CD14-positive monocyte (primary cell): ENCODE data around the gene CCDC142. TPM values are rescaled to one million over a fixed set of nuclear protein-coding genes. Genes with fewer than 3 reads are reported as not detected.
A peak's percentile ranks its signal among the peaks of the same experiment; 100 is the strongest.

ENCODE experiments used
- DNase-seq, 3 donors: peaks; one replicate each; pipeline ENCODE4 v3.0.0-alpha.2; 2011 to 2022
- H2AFZ ChIP-seq: 2 replicates; pipeline ENCODE4 v1.6.0; 2012; ENCODE audit warnings: mild to moderate bottlenecking, low read depth, low read length, inconsistent platforms; ENCODE audit not compliant: insufficient read depth, poor library complexity, severe bottlenecking
- H3K27ac ChIP-seq, 2 donors: 1 replicate in 1 of 2; 2 replicates in 1 of 2; pipeline ENCODE4 v1.5.1; 2012 to 2013; ENCODE audit warnings: low read length in 2 of 2, control low read depth in 1 of 2, inconsistent platforms in 1 of 2, low read depth in 1 of 2, mild to moderate bottlenecking in 1 of 2
- H3K27me3 ChIP-seq, 2 donors: one replicate each; pipeline versions ENCODE4 v1.6.0 to v1.6.1; 2011 to 2013; ENCODE audit warnings: low read length in 2 of 2; ENCODE audit not compliant: control insufficient read depth in 2 of 2, insufficient read depth in 2 of 2
- H3K36me3 ChIP-seq, 2 donors: replicated peaks in 1 of 2; 1 replicate in 1 of 2; 2 replicates in 1 of 2; pipeline versions ENCODE4 v1.5.1 to v1.6.1; 2012 to 2013; ENCODE audit warnings: low read length in 2 of 2, control low read depth in 1 of 2, inconsistent platforms in 1 of 2, mild to moderate bottlenecking in 1 of 2; ENCODE audit not compliant: insufficient read depth in 2 of 2, control insufficient read depth in 1 of 2
- H3K4me1 ChIP-seq, 2 donors: 1 replicate in 1 of 2; 2 replicates in 1 of 2; pipeline versions ENCODE4 v1.5.1 to v1.6.1; 2012 to 2013; ENCODE audit warnings: low read length in 2 of 2, control low read depth in 1 of 2, inconsistent platforms in 1 of 2, mild to moderate bottlenecking in 1 of 2, moderate library complexity in 1 of 2; ENCODE audit not compliant: insufficient read depth in 2 of 2, control insufficient read depth in 1 of 2
- H3K4me2 ChIP-seq: replicated peaks from 2 replicates; pipeline ENCODE3; 2012; ENCODE audit warnings: low read length, moderate library complexity, mild to moderate bottlenecking; ENCODE audit not compliant: poor library complexity, severe bottlenecking; ENCODE audit errors: extremely low read depth
- H3K4me3 ChIP-seq, 3 experiments: fragments of 200-600 bp in 1 of 3; sonication (generic) in 1 of 3; replicated peaks in 1 of 3; 1 replicate in 2 of 3; 2 replicates in 1 of 3; pipeline ENCODE4 v1.5.1; 2011 to 2013; ENCODE audit warnings: low read length in 3 of 3, mild to moderate bottlenecking in 3 of 3, control low read depth in 2 of 3, low read depth in 2 of 3, inconsistent platforms in 1 of 3, moderate library complexity in 1 of 3
- H3K79me2 ChIP-seq: 2 replicates; pipeline ENCODE4 v1.6.0; 2012; ENCODE audit warnings: mild to moderate bottlenecking, control low read depth, inconsistent platforms, low read length, moderate library complexity; ENCODE audit not compliant: insufficient read depth
- H3K9ac ChIP-seq: 2 replicates; pipeline ENCODE4 v1.6.0; 2017; ENCODE audit warnings: low read length, mild to moderate bottlenecking; ENCODE audit not compliant: insufficient read depth, poor library complexity, severe bottlenecking
- H3K9me3 ChIP-seq, 2 donors: replicated peaks in 1 of 2; 1 replicate in 1 of 2; 2 replicates in 1 of 2; pipeline versions ENCODE4 v1.5.1 to v1.6.1; 2012 to 2013; ENCODE audit warnings: low read length in 2 of 2, control low read depth in 1 of 2; ENCODE audit not compliant: control insufficient read depth in 1 of 2, insufficient read depth in 1 of 2
- H4K20me1 ChIP-seq: 2 replicates; pipeline ENCODE4 v1.6.0; 2012; ENCODE audit warnings: mild to moderate bottlenecking, low read length, control low read depth, moderate library complexity; ENCODE audit not compliant: insufficient read depth
- H3K27ac Mint-ChIP-seq, 7 donors: one replicate each; pipeline ENCODE4 v1.8.0; 2020; ENCODE audit warnings: mild to moderate bottlenecking in 7 of 7, mixed read lengths in 7 of 7, moderate library complexity in 6 of 7, inconsistent platforms in 2 of 7
- H3K27me3 Mint-ChIP-seq, 3 donors: one replicate each; pipeline ENCODE4 v1.8.0; 2021 to 2022; ENCODE audit warnings: low read depth in 3 of 3, mild to moderate bottlenecking in 3 of 3, mixed read lengths in 3 of 3, moderate library complexity in 3 of 3, inconsistent platforms in 1 of 3
- H3K36me3 Mint-ChIP-seq, 2 donors: one replicate each; pipeline ENCODE4 v1.8.0; 2020; ENCODE audit warnings: mixed read lengths in 2 of 2, inconsistent platforms in 1 of 2, mild to moderate bottlenecking in 1 of 2
- H3K4me1 Mint-ChIP-seq: one replicate; pipeline ENCODE4 v1.8.0; 2020; ENCODE audit warnings: mild to moderate bottlenecking, mixed read lengths
- H3K4me3 Mint-ChIP-seq, 2 donors: one replicate each; pipeline ENCODE4 v1.8.0; 2020; ENCODE audit warnings: mild to moderate bottlenecking in 2 of 2, mixed read lengths in 2 of 2, moderate library complexity in 1 of 2
- H3K9me3 Mint-ChIP-seq, 7 donors: one replicate each; pipeline ENCODE4 v1.8.0; 2020 to 2022; ENCODE audit warnings: mixed read lengths in 7 of 7, mild to moderate bottlenecking in 6 of 7, moderate library complexity in 6 of 7, inconsistent platforms in 2 of 7
- CTCF ChIP-seq: fragments of 200-600 bp; IDR thresholded peaks from one replicate; pipeline ENCODE4 v1.8.0; 2022; ENCODE audit warnings: antibody characterized with exemption, mild to moderate bottlenecking
- WGBS: methylation state at CpG from one replicate; pipeline ENCODE4 v1.1.5; 2013; ENCODE audit warnings: missing lambda C conversion rate; ENCODE audit not compliant: insufficient coverage; 5-methylcytosine and 5-hydroxymethylcytosine counted together
- intact Hi-C, 2 donors: fragments of 100-400 bp; cut with micrococcal nuclease; formaldehyde crosslinking; loops; one replicate each; pipeline versions ENCODE4 v1.15.0 to v1.15.1; 2023
- polyA plus RNA-seq, 3 donors: library from polyadenylated mRNA; depleted of rRNA in 1 of 3; unstranded in 2 of 3; stranded (reverse) in 1 of 3; fragments of 300-500 nt in 2 of 3; fragments of >200 nt in 1 of 3; fragmentation: Illumina TruSeq in 2 of 3; gene quantifications; 1 replicate in 2 of 3; 2 replicates in 1 of 3; pipeline ENCODE4 v1.2.3, GENCODE V29; 2012 to 2021

Gene CCDC142
- polyA plus RNA-seq, 3 donors: 2.2 to 15.8 (median 3.7) TPM

- Mint-ChIP-seq H3K9me3 (peaks cover 0 to 11% (median 1%) of the 10 kb centered on the region in 7 donors), H3K27ac (no peak overlapping the region), H3K36me3 (peaks cover 20 to 28% of the 10 kb centered on the region in 2 donors), H3K4me3 (no peak overlapping the region), H3K27me3 (peaks cover 47 to 50% (median 49%) of the 10 kb centered on the region in 3 donors), H3K4me1 (peaks cover 16% of the 10 kb centered on the region)
- DNase-seq: no peak
- Histone ChIP-seq H3K27me3 (peaks cover 23 to 35% of the 10 kb centered on the region in 2 donors), H3K27ac (no peak overlapping the region), H3K36me3 (peaks cover 11 to 17% of the 10 kb centered on the region in 2 donors), H2AFZ (no peak overlapping the region), H3K9me3 (peaks cover 0 to 6% of the 10 kb centered on the region in 2 donors), H3K9ac (no peak overlapping the region), H3K79me2 (peaks cover under 1% of the 10 kb centered on the region), H4K20me1 (peaks cover 11% of the 10 kb centered on the region), H3K4me2 (no peak overlapping the region), H3K4me1 (peaks cover 5 to 13% of the 10 kb centered on the region in 2 donors), H3K4me3 (no peak overlapping the region)
- intact Hi-C loops: no loop called here
- 89% methylated on average over 3 of the region's 3 CpGs for WGBS
- TF ChIP-seq CTCF: no peak
Measured at GRCh38 chr2:74522516-74522915, 39.7 kb upstream of the CCDC142 start.

GRCh38 chr2:74516650-74517049 is 33.9 kb upstream of the CCDC142 start:
- peak overlapping the region in 2 of 3 experiments; percentile 26 to 72 for H3K4me3 ChIP-seq
- Mint-ChIP-seq H3K4me1 (peaks cover 32% of the 10 kb centered on the region), H3K4me3 (peak overlapping the region; percentile 72 to 93), H3K27ac (peak overlapping the region in 1 of 7 donors; percentile 63), H3K36me3 (peaks cover 7 to 10% of the 10 kb centered on the region in 2 donors), H3K9me3 (peaks cover 2 to 26% (median 24%) of the 10 kb centered on the region in 7 donors), H3K27me3 (peaks cover 86 to 99% (median 91%) of the 10 kb centered on the region in 3 donors)
- WGBS: 58% methylated on average over 10 of the region's 13 CpGs
- H3K27ac ChIP-seq: no peak overlapping the region
- H3K9ac ChIP-seq: no peak overlapping the region
- peaks cover 26 to 32% of the 10 kb centered on the region in 2 donors for H3K4me1 ChIP-seq
- peaks cover 72 to 93% of the 10 kb centered on the region in 2 donors for H3K27me3 ChIP-seq
- peaks cover 0 to 21% of the 10 kb centered on the region in 2 donors for H3K9me3 ChIP-seq
- peak overlapping the region; percentile 86 for H3K4me2 ChIP-seq
- no peaks in the 10 kb centered on the region for H3K79me2 ChIP-seq
- H2AFZ ChIP-seq: peak overlapping the region; percentile 74
- no peak for TF ChIP-seq CTCF
- no peaks in the 10 kb centered on the region for H4K20me1 ChIP-seq
- no peaks in the 10 kb centered on the region for H3K36me3 ChIP-seq
- intact Hi-C loops: no loop called here
- no peak for DNase-seq
